Esophagus squamous epithelium (tissue), 4 donors: ENCODE results near the gene MOXD1.

Source experiments
- CTCF ChIP-seq, 6 experiments: fragments of 450-650 bp in 4 of 6; fragments of 200-600 bp in 2 of 6; sonication (generic) in 2 of 6; IDR thresholded peaks; one replicate each; pipeline ENCODE4 v1.5.1; 2016 to 2019; ENCODE audit warnings: antibody characterized with exemption in 6 of 6, mild to moderate bottlenecking in 4 of 6, moderate library complexity in 4 of 6
- POLR2A ChIP-seq, 4 donors: fragments of 450-650 bp; IDR thresholded peaks; one replicate each; pipeline ENCODE4 v1.6.1; 2017; ENCODE audit warnings: antibody characterized with exemption in 4 of 4, mild to moderate bottlenecking in 4 of 4, moderate library complexity in 3 of 4

GRCh38 chr6:132390017-132390416, 11.3 kb downstream of the MOXD1 start:
- no peak for TF ChIP-seq CTCF (IDR thresholded peaks at IDR 0.05)
- TF ChIP-seq POLR2A (IDR thresholded peaks at IDR 0.05), result no peak
